ENCODE results near the gene NANOGP8.
"Not testable (repeated sequence)": the region's sequence is repeated elsewhere in the genome, so short reads cannot be mapped to it uniquely, and the experiment has no call there.

Gene NANOGP8

GRCh38 chr15:35085176-35085919 is at the start of gene NANOGP8:
TSS of gene NANOGP8 (minus strand) at chr15:35085295. CDS start at chr15:35085110, 185 bp downstream.
- DNase-seq, result not testable (repeated sequence)

- DNase-seq, result no peak
Observed at GRCh38 chr15:35134299-35134698, 49.2 kb upstream of the NANOGP8 start.

- DNase-seq, result no peak
Observed at GRCh38 chr15:35130245-35130644, 45.1 kb upstream of the NANOGP8 start.

- no peak for DNase-seq
Observed at GRCh38 chr15:35129361-35129760, 44.3 kb upstream of the NANOGP8 start.

- DNase-seq, result no peak
Observed at GRCh38 chr15:35127717-35128116, 42.6 kb upstream of the NANOGP8 start.

GRCh38 chr15:35126236-35126635 is 41.1 kb upstream of the NANOGP8 start:
- DNase-seq, result no peak

- no peak for DNase-seq
Observed at GRCh38 chr15:35123743-35124142, 38.6 kb upstream of the NANOGP8 start.

- no peak for DNase-seq
Observed at GRCh38 chr15:35121611-35122359, 36.7 kb upstream of the NANOGP8 start.

- no peak for DNase-seq
Observed at GRCh38 chr15:35120173-35120572, 35.1 kb upstream of the NANOGP8 start.

- no peak for DNase-seq
Observed at GRCh38 chr15:35118960-35119359, 33.9 kb upstream of the NANOGP8 start.

GRCh38 chr15:35117543-35118265 is 32.6 kb upstream of the NANOGP8 start:
- DNase-seq, result no peak

- no peak for DNase-seq
Observed at GRCh38 chr15:35115155-35115725, 30.1 kb upstream of the NANOGP8 start.

GRCh38 chr15:35112346-35112745 is 27.3 kb upstream of the NANOGP8 start:
- no peak for DNase-seq

GRCh38 chr15:35111861-35112260 is 26.8 kb upstream of the NANOGP8 start:
- DNase-seq, result no peak

- no peak for DNase-seq
Observed at GRCh38 chr15:35108453-35108852, 23.4 kb upstream of the NANOGP8 start.

GRCh38 chr15:35107561-35107960 is 22.5 kb upstream of the NANOGP8 start:
- DNase-seq, result no peak

GRCh38 chr15:35107122-35107521 is 22.0 kb upstream of the NANOGP8 start:
- DNase-seq, result no peak

- no peak for DNase-seq
Observed at GRCh38 chr15:35104526-35105147, 19.5 kb upstream of the NANOGP8 start.

GRCh38 chr15:35102186-35102585 is 17.1 kb upstream of the NANOGP8 start:
- no peak for DNase-seq

GRCh38 chr15:35101335-35101734 is 16.2 kb upstream of the NANOGP8 start:
- DNase-seq, result no peak

GRCh38 chr15:35098737-35099136 is 13.6 kb upstream of the NANOGP8 start:
- no peak for DNase-seq

GRCh38 chr15:35095941-35096340 is 10.8 kb upstream of the NANOGP8 start:
- no peak for DNase-seq

GRCh38 chr15:35092846-35093245 is 7.8 kb upstream of the NANOGP8 start:
- no peak for DNase-seq

All from NK-92 treated with Interleukin-12 subunit alpha and Interleukin-12 subunit beta, amount 100 ng/mL, for 24 hours (cell line).